ENCODE data around the gene PRXL2B.
"Not testable (repeated sequence)": the region's sequence is repeated elsewhere in the genome, so short reads cannot be mapped to it uniquely, and the experiment has no call there.

The PRXL2B gene

DNA sequence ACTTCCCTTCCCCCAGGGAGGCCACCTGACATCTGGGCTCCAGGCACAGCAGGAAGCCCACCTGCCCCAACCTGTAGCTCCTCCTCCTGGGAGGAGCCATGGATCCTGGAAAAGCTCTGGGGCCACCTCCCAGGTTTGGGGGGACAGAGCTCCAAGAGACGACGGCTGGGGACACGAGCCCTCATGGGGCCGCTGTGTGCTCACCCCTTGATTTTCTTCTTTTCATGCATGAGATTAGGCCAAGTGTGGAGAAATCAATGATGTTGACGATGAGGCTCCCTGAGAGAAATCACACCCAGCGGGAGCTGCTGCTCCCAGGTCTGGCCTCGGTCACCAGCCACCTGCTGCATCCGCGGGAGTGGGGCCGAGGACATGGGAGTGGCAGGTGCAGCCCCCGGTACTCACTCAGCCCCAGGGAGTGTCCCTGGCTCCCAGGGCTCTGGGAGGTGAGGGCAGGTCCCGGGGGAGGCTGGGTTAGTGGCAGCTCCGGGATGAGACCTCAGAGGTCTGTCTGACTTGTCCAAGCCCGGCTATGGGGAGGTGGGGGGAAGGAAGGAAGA is 21.7 kb upstream of the PRXL2B start:
- no peak for DNase-seq
- TF ChIP-seq GATA1 (IDR thresholded peaks at IDR 0.05; ENCODE audit: low read depth, low read length) = no peak
- TF ChIP-seq POLR2A (IDR thresholded peaks at IDR 0.05; ENCODE audit: low read length) = no peak

DNA sequence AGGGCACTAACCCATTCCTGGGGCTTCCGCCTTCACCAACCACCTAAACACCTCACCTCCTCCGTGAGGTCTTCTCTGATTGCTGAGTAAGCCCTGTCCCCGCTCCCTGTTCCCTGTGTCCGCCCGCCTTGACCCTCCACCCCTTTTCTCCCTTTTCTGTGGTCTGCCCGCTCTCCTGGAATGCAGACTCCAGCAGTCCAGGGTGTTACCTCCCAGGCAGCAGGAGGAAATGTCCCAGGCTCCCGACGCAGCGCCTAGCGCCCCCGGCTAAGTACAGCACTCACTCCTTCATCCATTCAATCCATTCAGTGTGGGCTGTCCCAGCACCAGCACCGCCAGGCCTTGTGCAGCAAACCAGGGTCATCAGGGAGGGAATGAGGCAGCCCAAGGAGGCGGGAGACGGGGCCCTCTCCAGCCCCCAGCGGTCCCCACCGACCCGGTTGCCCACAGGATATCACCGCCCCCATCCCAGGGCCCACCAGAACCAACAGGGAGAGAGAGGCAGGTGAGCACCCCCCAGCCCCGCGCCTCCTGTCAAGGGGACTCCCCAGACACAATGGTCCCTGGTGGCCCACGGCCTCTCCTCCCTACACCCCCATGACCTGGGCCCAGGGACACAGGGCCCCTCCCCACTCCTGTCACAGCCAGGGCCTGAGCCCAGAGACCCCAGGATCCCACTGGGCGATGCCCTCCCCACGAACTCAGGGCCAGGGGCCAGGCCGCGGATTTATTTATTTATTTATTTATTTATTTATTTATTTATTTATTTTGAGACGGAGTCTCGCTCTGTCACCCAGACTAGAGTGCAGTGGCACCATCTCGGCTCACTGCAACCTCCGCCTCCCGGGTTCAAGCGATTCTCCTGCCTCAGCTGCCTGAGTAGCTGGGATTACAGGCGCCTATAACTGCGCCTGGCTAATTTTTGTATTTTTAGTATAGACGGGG is 20.2 kb upstream of the PRXL2B start:
- TF ChIP-seq POLR2A (IDR thresholded peaks at IDR 0.05; ENCODE audit: low read length) = no peak
- TF ChIP-seq GATA1 (IDR thresholded peaks at IDR 0.05; ENCODE audit: low read depth, low read length) = no peak
- DNase-seq = no peak

GRCh38 chr1:2567083-2567679 is 19.4 kb upstream of the PRXL2B start:
- no peak for DNase-seq
- no peak for TF ChIP-seq GATA1 (IDR thresholded peaks at IDR 0.05; ENCODE audit: low read depth, low read length)
- no peak for TF ChIP-seq POLR2A (IDR thresholded peaks at IDR 0.05; ENCODE audit: low read length)

- not testable (repeated sequence) for DNase-seq
These were observed 18.3 kb upstream of the PRXL2B start for GRCh38 chr1:2568187-2568816.

DNA sequence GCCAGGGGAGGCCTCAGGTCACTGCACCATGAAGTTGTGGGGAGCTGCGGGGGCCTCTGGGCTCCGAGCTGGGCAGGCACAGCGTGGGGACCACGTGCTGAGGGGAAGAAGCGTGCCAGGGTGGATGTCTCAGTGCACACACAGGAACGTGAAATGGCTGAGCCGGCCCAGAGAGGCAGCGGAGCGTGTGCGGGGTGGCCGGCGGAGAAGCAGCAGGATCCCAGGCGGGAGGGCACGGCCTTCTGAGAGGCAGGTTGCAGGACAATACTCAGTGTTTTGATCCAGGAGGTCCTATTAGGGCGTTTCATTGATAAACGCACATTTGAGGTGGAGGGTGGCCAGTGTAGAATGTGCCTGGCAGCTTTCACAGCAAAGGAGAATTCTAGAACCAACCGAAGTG is 17.5 kb upstream of the PRXL2B start:
- no peak for TF ChIP-seq GATA1 (IDR thresholded peaks at IDR 0.05; ENCODE audit: low read depth, low read length)
- no peak for TF ChIP-seq POLR2A (IDR thresholded peaks at IDR 0.05; ENCODE audit: low read length)
- DNase-seq = no peak

DNA sequence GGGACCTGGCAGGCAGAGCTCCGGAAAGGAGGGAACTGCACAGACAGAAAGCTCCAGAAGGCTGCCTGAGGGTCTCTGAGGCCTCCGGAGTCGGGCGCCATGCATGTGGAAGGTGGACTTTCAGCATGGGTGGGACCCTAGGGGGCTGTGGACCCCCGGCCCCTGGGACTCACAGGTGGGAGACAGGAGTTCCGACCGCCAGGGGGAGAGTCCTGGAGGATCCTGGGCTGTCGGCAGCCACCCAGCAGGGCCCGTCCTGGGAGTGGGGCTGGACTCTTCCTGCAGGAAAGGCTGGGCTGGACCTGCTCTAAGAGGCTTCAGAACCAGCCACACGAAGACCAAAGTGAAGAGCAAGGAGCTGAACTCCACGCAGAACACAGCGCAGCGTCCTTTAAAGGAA is 16.9 kb upstream of the PRXL2B start:
- not testable (repeated sequence) for DNase-seq

DNA sequence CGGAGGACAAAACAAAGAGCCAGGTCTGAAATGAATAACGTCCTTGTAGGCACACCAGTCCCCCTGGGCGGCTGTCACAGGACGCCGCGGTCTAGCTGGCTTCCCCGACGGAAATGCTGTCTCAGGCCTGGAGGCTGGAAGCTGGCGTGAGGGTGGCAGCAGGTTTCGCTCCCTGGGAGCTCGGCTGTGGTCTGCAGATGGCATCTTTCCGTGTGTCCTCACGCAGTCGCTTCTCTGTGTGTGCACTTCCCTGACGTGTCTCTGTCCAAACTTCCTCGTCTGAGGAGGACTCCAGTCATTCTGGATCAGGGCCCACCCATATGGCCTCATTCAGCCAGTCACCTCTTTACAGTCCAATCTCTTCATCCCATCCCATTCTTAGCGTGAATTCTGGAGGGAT is 16.2 kb upstream of the PRXL2B start:
- no peak for DNase-seq
- TF ChIP-seq GATA1 (IDR thresholded peaks at IDR 0.05; ENCODE audit: low read depth, low read length) (no peak), POLR2A (IDR thresholded peaks at IDR 0.05; ENCODE audit: low read length) (no peak)

DNA sequence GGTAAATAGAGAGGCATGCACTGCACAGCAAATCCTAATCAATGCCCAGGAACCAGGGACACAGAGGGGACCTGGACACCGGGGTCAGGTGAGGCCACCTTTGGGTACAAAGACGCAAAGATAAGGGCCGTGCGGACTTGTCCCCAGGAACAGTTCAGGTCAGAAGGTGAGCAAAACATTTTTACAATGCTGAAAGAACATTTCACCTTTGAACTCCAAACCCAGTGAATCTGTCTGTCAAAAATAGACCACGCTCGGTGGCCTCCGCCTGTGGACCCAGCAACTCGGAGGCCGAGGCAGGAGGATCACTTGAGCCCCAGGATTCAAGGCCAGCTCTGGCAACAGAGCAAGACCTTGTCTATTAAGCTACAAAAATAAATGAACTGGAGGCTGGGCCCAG is 15.2 kb upstream of the PRXL2B start:
- DNase-seq = no peak
- no peak for TF ChIP-seq POLR2A (IDR thresholded peaks at IDR 0.05; ENCODE audit: low read length)
- TF ChIP-seq GATA1 (IDR thresholded peaks at IDR 0.05; ENCODE audit: low read depth, low read length) = no peak

GRCh38 chr1:2573250-2573920 is 13.2 kb upstream of the PRXL2B start:
- no peak for TF ChIP-seq GATA1 (IDR thresholded peaks at IDR 0.05; ENCODE audit: low read depth, low read length)
- TF ChIP-seq POLR2A (IDR thresholded peaks at IDR 0.05; ENCODE audit: low read length) = no peak

DNA sequence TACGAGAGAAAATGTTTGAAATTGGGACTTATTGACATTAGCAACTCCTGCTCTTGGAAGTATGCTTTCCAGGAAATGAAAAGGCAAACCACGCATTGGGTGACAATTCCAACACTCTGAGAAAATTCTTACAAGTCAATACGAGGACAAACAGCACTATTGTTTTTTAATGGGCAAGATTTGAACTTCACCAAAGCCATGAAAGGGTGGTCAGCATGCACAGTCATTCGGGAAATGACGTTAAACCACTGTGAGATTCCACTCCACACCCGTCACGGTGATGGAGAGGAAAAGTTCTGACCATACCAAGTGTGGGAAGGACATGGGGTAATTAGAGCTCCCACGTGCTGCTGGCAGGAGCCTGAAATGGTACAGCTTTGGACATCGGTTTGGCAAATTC is 12.2 kb upstream of the PRXL2B start:
- no peak for DNase-seq
- TF ChIP-seq POLR2A (IDR thresholded peaks at IDR 0.05; ENCODE audit: low read length) (no peak), GATA1 (IDR thresholded peaks at IDR 0.05; ENCODE audit: low read depth, low read length) (no peak)

More at GRCh38 chr1:2573250-2573920, 13.2 kb upstream of the PRXL2B start:
- no peak for DNase-seq

- no peak for TF ChIP-seq GATA1 (IDR thresholded peaks at IDR 0.05; ENCODE audit: low read depth, low read length)
- TF ChIP-seq POLR2A (IDR thresholded peaks at IDR 0.05; ENCODE audit: low read length) = no peak
These were observed 10.5 kb upstream of the PRXL2B start for GRCh38 chr1:2575801-2576663.

DNA sequence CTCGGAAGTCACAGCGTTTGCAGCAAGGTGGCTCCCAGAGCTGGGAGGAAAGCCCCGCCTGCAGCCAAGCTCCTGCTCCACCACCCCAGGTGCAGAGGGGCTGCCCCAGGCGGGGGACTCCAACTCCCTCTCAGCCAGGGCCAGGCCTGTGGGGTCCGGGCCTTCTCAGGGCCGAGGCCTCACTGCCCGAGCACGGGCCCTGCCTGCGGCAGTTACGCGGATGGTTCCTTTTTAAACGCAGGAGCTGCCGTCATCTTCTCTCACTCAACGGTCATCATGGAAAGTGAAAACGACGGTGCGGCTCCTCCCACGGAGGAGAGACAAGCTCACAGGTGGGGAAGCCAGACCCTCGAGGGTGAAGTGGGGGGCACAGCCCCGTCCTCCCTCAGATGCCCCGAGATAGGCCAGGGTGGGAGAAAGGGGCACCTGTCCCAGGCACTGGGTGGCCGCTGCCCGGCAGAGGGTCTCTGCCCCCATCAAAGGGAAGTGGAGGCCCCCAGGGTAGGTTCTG is 9.0 kb upstream of the PRXL2B start:
- DNase-seq = not testable (repeated sequence)

More at GRCh38 chr1:2575801-2576663, 10.5 kb upstream of the PRXL2B start:
- DNase-seq = no peak

DNA sequence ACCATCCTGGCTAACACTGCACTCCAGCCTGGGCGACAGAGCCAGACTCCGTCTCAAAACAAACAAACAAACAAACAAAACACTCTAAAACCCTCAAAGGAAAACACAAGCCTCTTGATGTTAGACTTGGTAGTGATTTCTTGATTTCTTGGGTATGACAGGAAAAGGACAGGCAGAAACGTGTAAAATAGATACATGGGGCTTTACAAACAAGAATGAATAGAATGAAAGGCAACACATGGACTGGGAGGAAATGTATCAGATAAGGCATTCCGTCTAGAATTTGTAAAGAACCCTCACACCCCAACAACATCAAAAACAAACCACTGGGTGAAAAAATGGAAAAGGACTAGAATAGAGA is 7.8 kb upstream of the PRXL2B start:
- TF ChIP-seq POLR2A (IDR thresholded peaks at IDR 0.05; ENCODE audit: low read length) (no peak), GATA1 (IDR thresholded peaks at IDR 0.05; ENCODE audit: low read depth, low read length) (no peak)
- no peak for DNase-seq
